ENCODE measurements around the gene TENT4A. TPM values are rescaled to one million over a fixed set of nuclear protein-coding genes. Genes with fewer than 3 reads are reported as not detected.

The TENT4A gene
- total RNA-seq, 2 donors from 2014 or later = 25.5 to 32.7 TPM

DNA sequence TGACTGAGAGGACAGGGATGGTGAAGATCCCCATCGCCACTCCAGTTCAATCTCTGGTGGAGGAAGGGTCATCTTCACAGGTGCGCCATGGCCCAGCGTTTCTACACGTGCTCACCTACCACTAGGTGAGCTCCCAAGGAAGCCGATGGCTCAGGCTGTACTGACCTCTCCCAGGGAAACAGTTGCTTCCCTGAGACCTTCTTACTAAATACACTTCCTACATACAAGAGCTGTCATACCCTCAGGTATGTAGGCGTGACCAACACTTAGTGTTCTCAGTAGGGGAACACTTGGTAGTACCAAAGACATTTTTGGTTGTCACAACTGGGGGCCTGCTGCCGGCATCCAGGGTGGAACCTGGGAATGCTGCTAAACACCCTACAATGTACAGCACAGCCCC, 75.2 kb downstream of the TENT4A start:
- H3K4me3 Mint-ChIP-seq = no peak overlapping the region
- peaks cover 2% of the 10 kb centered on the region for H3K4me1 Mint-ChIP-seq
- Histone ChIP-seq H3K9ac (ENCODE audit: extremely low read depth, low read length, poor library complexity, severe bottlenecking) (no peak overlapping the region), H3K9me3 (ENCODE audit: control insufficient read depth, low read length) (no peaks in the 10 kb centered on the region), H3K4me1 (ENCODE audit: control insufficient read depth, insufficient read depth, low read length) (no peaks in the 10 kb centered on the region), H3K4me3 (ENCODE audit: low read length) (no peak overlapping the region), H3K27ac (ENCODE audit: low read depth, low read length) (no peak overlapping the region), H3K27me3 (ENCODE audit: control insufficient read depth, insufficient read depth, low read length, poor library complexity, severe bottlenecking) (no peaks in the 10 kb centered on the region), H3K36me3 (ENCODE audit: control insufficient read depth, insufficient read depth, low read length) (no peaks in the 10 kb centered on the region)
- H3K9me3 Mint-ChIP-seq = no peaks in the 10 kb centered on the region
- H3K27me3 Mint-ChIP-seq (ENCODE audit: insufficient read depth) = peaks cover 11% of the 10 kb centered on the region
- H3K27ac Mint-ChIP-seq = no peak overlapping the region
- H3K36me3 Mint-ChIP-seq (ENCODE audit: low read depth) = no peaks in the 10 kb centered on the region
- TF ChIP-seq, protein P1, sequence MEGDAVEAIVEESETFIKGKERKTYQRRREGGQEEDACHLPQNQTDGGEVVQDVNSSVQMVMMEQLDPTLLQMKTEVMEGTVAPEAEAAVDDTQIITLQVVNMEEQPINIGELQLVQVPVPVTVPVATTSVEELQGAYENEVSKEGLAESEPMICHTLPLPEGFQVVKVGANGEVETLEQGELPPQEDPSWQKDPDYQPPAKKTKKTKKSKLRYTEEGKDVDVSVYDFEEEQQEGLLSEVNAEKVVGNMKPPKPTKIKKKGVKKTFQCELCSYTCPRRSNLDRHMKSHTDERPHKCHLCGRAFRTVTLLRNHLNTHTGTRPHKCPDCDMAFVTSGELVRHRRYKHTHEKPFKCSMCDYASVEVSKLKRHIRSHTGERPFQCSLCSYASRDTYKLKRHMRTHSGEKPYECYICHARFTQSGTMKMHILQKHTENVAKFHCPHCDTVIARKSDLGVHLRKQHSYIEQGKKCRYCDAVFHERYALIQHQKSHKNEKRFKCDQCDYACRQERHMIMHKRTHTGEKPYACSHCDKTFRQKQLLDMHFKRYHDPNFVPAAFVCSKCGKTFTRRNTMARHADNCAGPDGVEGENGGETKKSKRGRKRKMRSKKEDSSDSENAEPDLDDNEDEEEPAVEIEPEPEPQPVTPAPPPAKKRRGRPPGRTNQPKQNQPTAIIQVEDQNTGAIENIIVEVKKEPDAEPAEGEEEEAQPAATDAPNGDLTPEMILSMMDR (conservative IDR thresholded peaks at IDR 0.05) = no peak
- DNase-seq = no peak
- WGBS, 2 experiments (ENCODE audit: insufficient coverage in 1 of 2, insufficient read length in 1 of 2) = 71 to 77% methylated on average over 5 to 7 of the region's 7 CpGs

DNA sequence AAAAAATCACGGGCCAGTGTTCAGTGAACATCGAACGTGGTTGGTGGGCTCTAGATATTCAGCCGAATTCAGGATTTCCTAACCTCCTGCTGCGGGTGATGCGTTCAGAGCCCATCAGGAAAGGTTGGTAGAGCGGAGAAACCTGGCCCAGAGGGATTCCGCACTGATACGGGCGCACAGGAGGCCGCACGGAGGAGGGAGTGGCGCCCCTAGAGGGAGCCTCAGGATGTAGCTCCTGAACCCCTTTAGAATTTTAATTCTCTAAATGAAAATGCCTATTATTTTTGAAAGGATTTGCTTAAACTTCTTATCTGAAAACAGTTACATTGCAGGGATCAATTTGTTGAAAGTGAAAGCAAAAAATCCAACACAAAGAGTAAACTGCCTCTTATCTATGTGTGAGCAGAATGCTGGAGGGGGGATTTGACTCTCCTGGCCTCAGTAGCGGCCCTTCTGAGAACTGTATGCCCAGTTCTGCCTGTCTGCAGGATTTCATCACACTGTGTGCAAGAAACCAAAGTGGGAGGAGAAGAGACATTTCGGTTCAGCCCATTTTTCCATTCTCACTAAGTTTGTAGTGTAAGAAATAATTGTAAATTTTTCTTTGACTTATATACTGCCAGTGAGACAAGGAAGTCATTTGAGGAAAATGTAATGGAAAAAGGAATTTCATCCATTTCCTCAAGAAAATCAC, 75.9 kb downstream of the TENT4A start:
- no peak overlapping the region for H3K4me3 Mint-ChIP-seq

DNA sequence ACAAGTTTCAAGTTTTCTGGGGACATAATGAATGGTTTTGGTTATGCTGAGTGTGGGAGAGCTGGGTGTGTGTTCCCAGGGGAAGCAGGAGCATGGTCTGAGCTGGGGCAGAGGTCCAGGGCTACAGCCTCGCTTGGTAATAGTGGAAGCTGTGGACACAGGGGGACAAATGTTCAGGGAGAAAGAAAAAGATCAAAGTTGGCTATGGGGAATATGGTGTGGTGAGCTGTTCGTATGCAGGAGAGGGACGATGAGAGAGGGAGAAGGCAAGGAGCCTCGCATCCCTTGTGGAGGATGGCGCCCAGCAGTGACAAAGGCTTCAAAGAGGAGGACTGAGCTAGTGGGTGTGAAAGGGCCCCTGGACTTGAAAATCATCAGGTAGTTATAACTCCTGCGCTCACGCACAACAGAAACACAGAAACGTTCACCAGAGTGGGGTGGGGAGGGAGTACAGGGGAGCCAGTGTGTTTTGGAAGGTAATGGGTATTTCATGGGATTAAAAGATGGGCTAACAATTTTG, 77.2 kb downstream of the TENT4A start:
- TF ChIP-seq, protein P1 (conservative IDR thresholded peaks at IDR 0.05) = no peak
- WGBS, 2 experiments (ENCODE audit: insufficient coverage in 1 of 2, insufficient read length in 1 of 2) = 78 to 79% methylated on average over 8 of the region's 8 CpGs
- Histone ChIP-seq H3K27ac (ENCODE audit: low read depth, low read length) (no peak overlapping the region), H3K9me3 (ENCODE audit: control insufficient read depth, low read length) (no peaks in the 10 kb centered on the region), H3K36me3 (ENCODE audit: control insufficient read depth, insufficient read depth, low read length) (no peaks in the 10 kb centered on the region), H3K27me3 (ENCODE audit: control insufficient read depth, insufficient read depth, low read length, poor library complexity, severe bottlenecking) (no peaks in the 10 kb centered on the region), H3K4me3 (ENCODE audit: low read length) (no peak overlapping the region), H3K9ac (ENCODE audit: extremely low read depth, low read length, poor library complexity, severe bottlenecking) (no peak overlapping the region), H3K4me1 (ENCODE audit: control insufficient read depth, insufficient read depth, low read length) (no peaks in the 10 kb centered on the region)
- no peak overlapping the region for H3K27ac Mint-ChIP-seq
- H3K9me3 Mint-ChIP-seq = no peaks in the 10 kb centered on the region
- H3K4me1 Mint-ChIP-seq = peaks cover 2% of the 10 kb centered on the region
- no peak for DNase-seq
- H3K4me3 Mint-ChIP-seq = no peak overlapping the region
- no peaks in the 10 kb centered on the region for H3K36me3 Mint-ChIP-seq (ENCODE audit: low read depth)
- H3K27me3 Mint-ChIP-seq (ENCODE audit: insufficient read depth) = peaks cover 13% of the 10 kb centered on the region

More for the DNA sequence above, 75.9 kb downstream of the TENT4A start:
- Histone ChIP-seq H3K4me1 (ENCODE audit: control insufficient read depth, insufficient read depth, low read length) (no peaks in the 10 kb centered on the region), H3K9ac (ENCODE audit: extremely low read depth, low read length, poor library complexity, severe bottlenecking) (no peak overlapping the region), H3K4me3 (ENCODE audit: low read length) (no peak overlapping the region), H3K27ac (ENCODE audit: low read depth, low read length) (no peak overlapping the region), H3K9me3 (ENCODE audit: control insufficient read depth, low read length) (no peaks in the 10 kb centered on the region), H3K36me3 (ENCODE audit: control insufficient read depth, insufficient read depth, low read length) (no peaks in the 10 kb centered on the region), H3K27me3 (ENCODE audit: control insufficient read depth, insufficient read depth, low read length, poor library complexity, severe bottlenecking) (no peaks in the 10 kb centered on the region)
- TF ChIP-seq, protein P1 (conservative IDR thresholded peaks at IDR 0.05) = peak; percentile 76
- DNase-seq = peak; percentile 66
- Mint-ChIP-seq H3K27ac (no peak overlapping the region), H3K9me3 (no peaks in the 10 kb centered on the region), H3K36me3 (ENCODE audit: low read depth) (no peaks in the 10 kb centered on the region), H3K4me1 (peaks cover 2% of the 10 kb centered on the region), H3K27me3 (ENCODE audit: insufficient read depth) (peaks cover 11% of the 10 kb centered on the region)
- WGBS, 2 experiments (ENCODE audit: insufficient coverage in 1 of 2, insufficient read length in 1 of 2) = 91 to 92% methylated on average over 6 to 15 of the region's 15 CpGs
